Activated CD4-positive, alpha-beta memory T cell treated with anti-CD3 and anti-CD28 coated beads, Interleukin-2, amount 10 ng/mL, durations not matched to agents 7 days and 5 days (primary cell): Measurements from ENCODE around the gene FARS2. TPM values are rescaled to one million over a fixed set of nuclear protein-coding genes. Genes with fewer than 3 reads are reported as not detected.

Experiments used
- CTCF ChIA-PET: fragments of 350-600 bp; sonication (Branson Sonifier 250); formaldehyde crosslinking; loops from one replicate; lab custom pipeline; 2021; ENCODE audit warnings: antibody characterized with exemption, inconsistent platforms; lab: Charles Lee
- POLR2A ChIA-PET: fragments of 350-600 bp; sonication (Branson Sonifier 250); formaldehyde crosslinking; loops from one replicate; lab custom pipeline; 2021; ENCODE audit warnings: antibody characterized with exemption; lab: Charles Lee
- DNase-seq: peaks from one replicate; pipeline ENCODE4 v3.0.0-alpha.2; 2020
- H3K27ac Mint-ChIP-seq: one replicate; pipeline ENCODE4 v1.8.0; 2021; ENCODE audit warnings: mild to moderate bottlenecking, mixed read lengths
- H3K27me3 Mint-ChIP-seq: one replicate; pipeline ENCODE4 v1.8.0; 2021; ENCODE audit warnings: mixed read lengths
- H3K36me3 Mint-ChIP-seq: one replicate; pipeline ENCODE4 v1.8.0; 2021; ENCODE audit warnings: low read depth, mixed read lengths
- H3K4me1 Mint-ChIP-seq: one replicate; pipeline ENCODE4 v1.8.0; 2021; ENCODE audit warnings: mixed read lengths
- H3K4me3 Mint-ChIP-seq: one replicate; pipeline ENCODE4 v1.8.0; 2021; ENCODE audit warnings: mild to moderate bottlenecking, mixed read lengths
- H3K9me3 Mint-ChIP-seq: one replicate; pipeline ENCODE4 v1.8.0; 2021; ENCODE audit warnings: mixed read lengths
- total RNA-seq, 2 experiments: library from RNA; stranded (reverse); gene quantifications; one replicate each; pipeline ENCODE4 v1.2.3, GENCODE V29; 2021

Gene FARS2
- total RNA-seq, 2 experiments from 2014 or later = 17.6 to 18.7 TPM

- no peak overlapping the region for H3K27ac Mint-ChIP-seq
- POLR2A ChIA-PET = no interaction called here
- H3K36me3 Mint-ChIP-seq = peaks cover 11% of the 10 kb centered on the region
- H3K27me3 Mint-ChIP-seq = no peaks in the 10 kb centered on the region
- no peak overlapping the region for H3K4me3 Mint-ChIP-seq
- DNase-seq = no peak
- CTCF ChIA-PET = interaction anchor here (0.7 kb wide), 1 partner anchor 12 kb away, joined by 3 read pairs; no protein-coding TSS in a partner anchor
- H3K4me1 Mint-ChIP-seq = peaks cover 8% of the 10 kb centered on the region
- no peaks in the 10 kb centered on the region for H3K9me3 Mint-ChIP-seq
Measured at GRCh38 chr6:5531161-5531560, 269.8 kb downstream of the FARS2 start.

GRCh38 chr6:5531853-5532375 lies 270.6 kb downstream of the FARS2 start:
- H3K27ac Mint-ChIP-seq = no peak overlapping the region
- CTCF ChIA-PET = no interaction called here

GRCh38 chr6:5532941-5533340 lies 271.6 kb downstream of the FARS2 start:
- peaks cover 11% of the 10 kb centered on the region for H3K36me3 Mint-ChIP-seq
- no peak for DNase-seq
- CTCF ChIA-PET = no interaction called here

More at GRCh38 chr6:5531853-5532375, 270.6 kb downstream of the FARS2 start:
- Mint-ChIP-seq H3K27me3 (no peaks in the 10 kb centered on the region), H3K36me3 (peaks cover 11% of the 10 kb centered on the region), H3K9me3 (no peaks in the 10 kb centered on the region), H3K4me1 (peaks cover 8% of the 10 kb centered on the region), H3K4me3 (no peak overlapping the region)
- POLR2A ChIA-PET = no interaction called here
- DNase-seq = no peak

GRCh38 chr6:5534643-5535042 lies 273.3 kb downstream of the FARS2 start:
- Mint-ChIP-seq H3K36me3 (peaks cover 8% of the 10 kb centered on the region), H3K4me3 (no peak overlapping the region), H3K27ac (no peak overlapping the region), H3K9me3 (no peaks in the 10 kb centered on the region), H3K4me1 (peaks cover 8% of the 10 kb centered on the region), H3K27me3 (no peaks in the 10 kb centered on the region)
- ChIA-PET POLR2A (no interaction called here), CTCF (no interaction called here)
- DNase-seq = no peak

More at GRCh38 chr6:5532941-5533340, 271.6 kb downstream of the FARS2 start:
- POLR2A ChIA-PET = no interaction called here
- Mint-ChIP-seq H3K4me3 (no peak overlapping the region), H3K27me3 (no peaks in the 10 kb centered on the region), H3K27ac (no peak overlapping the region), H3K4me1 (peaks cover 8% of the 10 kb centered on the region), H3K9me3 (no peaks in the 10 kb centered on the region)

- ChIA-PET POLR2A (no interaction called here), CTCF (no interaction called here)
- Mint-ChIP-seq H3K36me3 (peaks cover 14% of the 10 kb centered on the region), H3K27ac (no peak overlapping the region), H3K4me1 (peaks cover 13% of the 10 kb centered on the region), H3K4me3 (no peak overlapping the region), H3K27me3 (no peaks in the 10 kb centered on the region), H3K9me3 (no peaks in the 10 kb centered on the region)
- no peak for DNase-seq
Measured at GRCh38 chr6:5536644-5537043, 275.3 kb downstream of the FARS2 start.

- CTCF ChIA-PET = no interaction called here
- no peaks in the 10 kb centered on the region for H3K9me3 Mint-ChIP-seq
- peaks cover 14% of the 10 kb centered on the region for H3K36me3 Mint-ChIP-seq
- POLR2A ChIA-PET = no interaction called here
- H3K4me3 Mint-ChIP-seq = no peak overlapping the region
- no peaks in the 10 kb centered on the region for H3K27me3 Mint-ChIP-seq
- H3K27ac Mint-ChIP-seq = no peak overlapping the region
- H3K4me1 Mint-ChIP-seq = peaks cover 14% of the 10 kb centered on the region
- no peak for DNase-seq
Measured at GRCh38 chr6:5537132-5537531, 275.8 kb downstream of the FARS2 start.

GRCh38 chr6:5537967-5538366 lies 276.7 kb downstream of the FARS2 start:
- Mint-ChIP-seq H3K4me1 (peaks cover 15% of the 10 kb centered on the region), H3K4me3 (no peak overlapping the region), H3K27ac (no peak overlapping the region), H3K27me3 (no peaks in the 10 kb centered on the region), H3K9me3 (peaks cover under 1% of the 10 kb centered on the region), H3K36me3 (peaks cover 14% of the 10 kb centered on the region)
- no peak for DNase-seq
- POLR2A ChIA-PET = no interaction called here
- CTCF ChIA-PET = no interaction called here

GRCh38 chr6:5540370-5540769 lies 279.1 kb downstream of the FARS2 start:
- no peak overlapping the region for H3K27ac Mint-ChIP-seq
- H3K27me3 Mint-ChIP-seq = no peaks in the 10 kb centered on the region
- H3K4me3 Mint-ChIP-seq = no peak overlapping the region
- ChIA-PET POLR2A (no interaction called here), CTCF (no interaction called here)
- no peak for DNase-seq
- H3K4me1 Mint-ChIP-seq = peaks cover 16% of the 10 kb centered on the region
- H3K9me3 Mint-ChIP-seq = peaks cover 2% of the 10 kb centered on the region
- H3K36me3 Mint-ChIP-seq = peaks cover 15% of the 10 kb centered on the region

- H3K36me3 Mint-ChIP-seq = peaks cover 18% of the 10 kb centered on the region
- no peak overlapping the region for H3K4me3 Mint-ChIP-seq
- no peak for DNase-seq
- ChIA-PET POLR2A (no interaction called here), CTCF (no interaction called here)
- no peaks in the 10 kb centered on the region for H3K27me3 Mint-ChIP-seq
- H3K9me3 Mint-ChIP-seq = peaks cover 2% of the 10 kb centered on the region
- H3K27ac Mint-ChIP-seq = no peak overlapping the region
- H3K4me1 Mint-ChIP-seq = peaks cover 16% of the 10 kb centered on the region
Measured at GRCh38 chr6:5541025-5541424, 279.7 kb downstream of the FARS2 start.

GRCh38 chr6:5541751-5542432 lies 280.6 kb downstream of the FARS2 start:
- ChIA-PET CTCF (no interaction called here), POLR2A (no interaction called here)
- Mint-ChIP-seq H3K27me3 (no peaks in the 10 kb centered on the region), H3K9me3 (peaks cover 2% of the 10 kb centered on the region), H3K4me1 (peaks cover 16% of the 10 kb centered on the region), H3K36me3 (peaks cover 22% of the 10 kb centered on the region), H3K4me3 (no peak overlapping the region), H3K27ac (no peak overlapping the region)
- no peak for DNase-seq

GRCh38 chr6:5547556-5547955 lies 286.2 kb downstream of the FARS2 start:
- Mint-ChIP-seq H3K4me1 (peaks cover 1% of the 10 kb centered on the region), H3K36me3 (peaks cover 39% of the 10 kb centered on the region), H3K4me3 (no peak overlapping the region), H3K27me3 (no peaks in the 10 kb centered on the region), H3K27ac (no peak overlapping the region), H3K9me3 (peaks cover 11% of the 10 kb centered on the region)
- DNase-seq = no peak
- CTCF ChIA-PET = no interaction called here
- POLR2A ChIA-PET = no interaction called here

GRCh38 chr6:5550631-5551030 lies 289.3 kb downstream of the FARS2 start:
- POLR2A ChIA-PET = no interaction called here

GRCh38 chr6:5552243-5552642 lies 290.9 kb downstream of the FARS2 start:
- Mint-ChIP-seq H3K4me1 (peaks cover 5% of the 10 kb centered on the region), H3K36me3 (peaks cover 28% of the 10 kb centered on the region), H3K27me3 (no peaks in the 10 kb centered on the region), H3K27ac (no peak overlapping the region), H3K9me3 (peaks cover 9% of the 10 kb centered on the region), H3K4me3 (no peak overlapping the region)
- POLR2A ChIA-PET = no interaction called here
- no peak for DNase-seq
- CTCF ChIA-PET = no interaction called here

More at GRCh38 chr6:5550631-5551030, 289.3 kb downstream of the FARS2 start:
- Mint-ChIP-seq H3K27ac (no peak overlapping the region), H3K4me3 (no peak overlapping the region), H3K4me1 (peaks cover 5% of the 10 kb centered on the region), H3K9me3 (peaks cover 9% of the 10 kb centered on the region), H3K27me3 (no peaks in the 10 kb centered on the region), H3K36me3 (peaks cover 35% of the 10 kb centered on the region)
- DNase-seq = no peak
- CTCF ChIA-PET = no interaction called here

GRCh38 chr6:5553767-5554166 lies 292.5 kb downstream of the FARS2 start:
- DNase-seq = no peak
- no peak overlapping the region for H3K27ac Mint-ChIP-seq
- ChIA-PET POLR2A (no interaction called here), CTCF (no interaction called here)
- H3K27me3 Mint-ChIP-seq = no peaks in the 10 kb centered on the region
- H3K9me3 Mint-ChIP-seq = peaks cover 6% of the 10 kb centered on the region
- no peak overlapping the region for H3K4me3 Mint-ChIP-seq
- H3K36me3 Mint-ChIP-seq = peaks cover 19% of the 10 kb centered on the region
- H3K4me1 Mint-ChIP-seq = peaks cover 5% of the 10 kb centered on the region
